Brain microvascular endothelial cell (primary cell): ENCODE data around the gene ALK.

Experiments
- DNase-seq: peaks from one replicate; pipeline ENCODE4 v3.0.0-alpha.2; 2020
- H3K27ac ChIP-seq: fragments of 250-450 bp; sonication (Bioruptor Pico); 2 replicates; pipeline ENCODE4 v1.5.1; 2020; ENCODE audit warnings: mild to moderate bottlenecking, moderate library complexity
- H3K27me3 ChIP-seq: fragments of 250-450 bp; sonication (Bioruptor Pico); replicated peaks from 2 replicates; pipeline ENCODE4 v1.5.1; 2020; ENCODE audit warnings: mild to moderate bottlenecking
- H3K36me3 ChIP-seq: fragments of 250-450 bp; sonication (Bioruptor Pico); replicated peaks from 2 replicates; pipeline ENCODE4 v1.5.1; 2020; ENCODE audit warnings: mild to moderate bottlenecking
- H3K4me3 ChIP-seq: 2 replicates; pipeline ENCODE4 v1.5.1; 2011; ENCODE audit warnings: low read depth, mild to moderate bottlenecking, control low read depth, low read length, moderate library complexity
- in situ Hi-C: cut with HindIII; loops from 2 replicates; pipeline ENCODE4 v1.10.0; 2017; ENCODE audit warnings: low sequenced_read_pairs, low pct_ligation_motif_present
- TF ChIP-seq, protein P1 (sequence below): IDR thresholded peaks from 2 replicates; pipeline ENCODE4 v1.5.1; 2011; ENCODE audit warnings: low read depth, mild to moderate bottlenecking, moderate library complexity, low read length, control low read depth, inconsistent platforms; ENCODE audit errors: missing control alignments

The ALK gene

DNA sequence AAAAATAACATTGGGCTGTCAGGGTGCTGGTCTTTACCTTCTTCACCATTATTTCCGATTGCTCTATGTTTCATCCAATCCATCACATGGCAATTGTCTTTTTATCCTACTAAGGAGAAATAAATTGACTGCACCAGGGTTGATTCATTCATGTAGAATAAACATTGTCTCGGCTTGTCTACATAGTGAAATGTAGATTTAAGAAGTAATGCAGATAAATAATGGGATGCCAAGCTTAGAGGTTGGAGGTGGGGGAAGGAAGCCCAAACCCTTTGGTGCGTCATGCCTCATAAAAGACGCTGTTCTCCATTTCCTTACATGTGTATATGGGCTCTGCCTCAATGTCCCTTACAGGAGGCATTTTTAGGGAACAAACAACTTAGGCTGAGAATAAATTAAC lies 117.8 kb downstream of the ALK start:
- DNase-seq: no peak
- TF ChIP-seq, protein P1, sequence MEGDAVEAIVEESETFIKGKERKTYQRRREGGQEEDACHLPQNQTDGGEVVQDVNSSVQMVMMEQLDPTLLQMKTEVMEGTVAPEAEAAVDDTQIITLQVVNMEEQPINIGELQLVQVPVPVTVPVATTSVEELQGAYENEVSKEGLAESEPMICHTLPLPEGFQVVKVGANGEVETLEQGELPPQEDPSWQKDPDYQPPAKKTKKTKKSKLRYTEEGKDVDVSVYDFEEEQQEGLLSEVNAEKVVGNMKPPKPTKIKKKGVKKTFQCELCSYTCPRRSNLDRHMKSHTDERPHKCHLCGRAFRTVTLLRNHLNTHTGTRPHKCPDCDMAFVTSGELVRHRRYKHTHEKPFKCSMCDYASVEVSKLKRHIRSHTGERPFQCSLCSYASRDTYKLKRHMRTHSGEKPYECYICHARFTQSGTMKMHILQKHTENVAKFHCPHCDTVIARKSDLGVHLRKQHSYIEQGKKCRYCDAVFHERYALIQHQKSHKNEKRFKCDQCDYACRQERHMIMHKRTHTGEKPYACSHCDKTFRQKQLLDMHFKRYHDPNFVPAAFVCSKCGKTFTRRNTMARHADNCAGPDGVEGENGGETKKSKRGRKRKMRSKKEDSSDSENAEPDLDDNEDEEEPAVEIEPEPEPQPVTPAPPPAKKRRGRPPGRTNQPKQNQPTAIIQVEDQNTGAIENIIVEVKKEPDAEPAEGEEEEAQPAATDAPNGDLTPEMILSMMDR: no peak
- Histone ChIP-seq H3K36me3 (no peaks in the 10 kb centered on the region), H3K4me3 (no peak overlapping the region), H3K27ac (no peak overlapping the region), H3K27me3 (no peaks in the 10 kb centered on the region)
- in situ Hi-C loops: no loop called here

GRCh38 chr2:29802986-29803385 lies 118.4 kb downstream of the ALK start:
- Histone ChIP-seq H3K27me3 (no peaks in the 10 kb centered on the region), H3K27ac (no peak overlapping the region), H3K36me3 (no peaks in the 10 kb centered on the region), H3K4me3 (no peak overlapping the region)
- in situ Hi-C loops: no loop called here
- no peak for DNase-seq
- TF ChIP-seq, protein P1: no peak

DNA sequence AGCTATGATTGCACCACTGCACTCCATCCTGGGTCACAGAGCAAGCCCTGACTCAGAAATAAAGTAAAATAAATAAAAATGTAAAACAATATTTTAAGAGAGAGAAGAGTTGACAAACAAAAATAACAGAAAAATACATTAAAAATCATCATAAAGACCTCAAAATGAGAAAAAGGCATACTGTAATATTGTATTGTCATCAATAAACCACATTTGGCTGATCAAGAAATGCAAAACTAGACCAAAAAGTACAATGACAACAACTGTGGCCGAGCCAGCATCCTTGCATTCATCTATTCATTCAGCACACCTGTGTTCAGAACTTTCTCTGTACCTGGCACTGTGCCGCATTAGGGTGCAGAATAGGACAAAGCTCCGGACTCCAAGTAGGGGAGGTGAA lies 121.8 kb downstream of the ALK start:
- Histone ChIP-seq H3K4me3 (no peak overlapping the region), H3K36me3 (no peaks in the 10 kb centered on the region), H3K27ac (no peak overlapping the region), H3K27me3 (no peaks in the 10 kb centered on the region)
- no peak for DNase-seq
- TF ChIP-seq, protein P1: no peak
- in situ Hi-C loops: no loop called here

DNA sequence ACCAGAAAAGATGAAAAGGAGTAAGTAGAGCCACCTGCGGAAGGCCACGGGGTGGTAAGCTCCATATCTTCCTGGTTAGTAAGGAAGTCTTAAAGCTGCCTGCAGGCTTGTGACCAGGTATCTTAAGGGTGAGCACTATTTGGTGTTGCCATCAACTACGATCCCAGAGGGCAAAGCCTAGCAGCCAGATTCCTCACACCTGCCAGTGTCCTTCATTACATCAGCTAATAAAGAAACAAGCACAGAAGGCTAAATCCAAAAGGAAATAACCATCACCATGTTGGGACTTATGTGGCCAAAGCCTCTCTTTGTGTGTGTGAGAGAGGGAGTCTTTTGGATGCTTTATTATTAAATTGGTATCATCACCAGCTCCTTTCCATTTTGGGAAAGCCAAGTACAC lies 123.5 kb downstream of the ALK start:
- no peak overlapping the region for H3K27ac ChIP-seq
- DNase-seq: no peak
- H3K36me3 ChIP-seq: no peaks in the 10 kb centered on the region
- TF ChIP-seq, protein P1: no peak
- no peak overlapping the region for H3K4me3 ChIP-seq
- in situ Hi-C loops: no loop called here
- H3K27me3 ChIP-seq: no peaks in the 10 kb centered on the region

DNA sequence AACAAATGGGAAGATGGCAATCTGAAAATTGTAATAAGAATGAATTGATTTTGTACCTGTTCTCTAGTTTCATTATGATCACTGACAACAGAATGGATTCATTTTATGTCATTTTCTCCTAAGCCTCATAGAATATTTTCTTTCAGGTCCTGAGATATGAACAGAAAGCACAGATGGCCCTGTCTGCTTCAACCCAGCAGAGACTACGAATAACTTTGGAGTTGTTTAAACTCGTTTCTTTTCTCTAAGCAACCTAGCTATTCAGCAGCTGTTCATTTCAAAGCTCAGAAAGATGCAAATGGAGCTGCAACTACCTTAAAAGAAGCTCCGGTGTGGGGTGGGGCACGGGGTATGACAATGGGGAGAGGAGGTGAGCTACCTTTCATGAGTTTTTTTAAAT lies 124.9 kb downstream of the ALK start:
- H3K36me3 ChIP-seq: no peaks in the 10 kb centered on the region
- no peak overlapping the region for H3K4me3 ChIP-seq
- H3K27me3 ChIP-seq: no peaks in the 10 kb centered on the region
- TF ChIP-seq, protein P1: no peak
- in situ Hi-C loops: no loop called here
- no peak overlapping the region for H3K27ac ChIP-seq
- no peak for DNase-seq

DNA sequence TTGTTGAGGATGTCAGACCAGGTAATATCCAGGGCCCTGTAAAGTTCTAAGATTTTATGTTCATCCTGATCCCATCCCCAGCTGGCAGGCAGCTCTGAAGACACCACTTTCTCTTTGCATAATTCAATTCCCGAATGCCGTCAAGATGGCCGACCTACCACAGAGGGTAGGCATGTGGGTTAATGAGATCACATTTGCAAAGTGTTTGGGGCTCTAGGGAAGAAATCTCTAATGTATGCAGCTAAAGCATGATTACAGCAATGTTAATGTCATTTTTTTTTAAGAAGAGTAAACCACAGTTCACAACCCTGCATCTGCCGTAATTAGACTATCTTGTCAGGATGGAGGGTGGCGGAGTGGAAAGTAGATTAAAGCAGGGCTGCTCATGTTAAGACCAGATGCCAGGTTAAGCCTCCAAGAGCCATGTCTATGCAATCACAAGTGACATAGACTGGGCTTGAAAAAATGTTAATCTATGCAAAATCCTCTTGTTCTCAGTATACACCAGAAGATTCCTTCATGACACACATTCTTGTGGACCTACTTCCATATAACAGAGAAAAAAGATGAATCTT lies 131.4 kb downstream of the ALK start:
- Histone ChIP-seq H3K27me3 (no peaks in the 10 kb centered on the region), H3K4me3 (no peak overlapping the region), H3K27ac (no peak overlapping the region), H3K36me3 (no peaks in the 10 kb centered on the region)
- TF ChIP-seq, protein P1: no peak
- in situ Hi-C loops: no loop called here
- no peak for DNase-seq
